Prostate gland (tissue), 2 donors: ENCODE data around the gene PRAMEF11. TPM values are rescaled to one million over a fixed set of nuclear protein-coding genes. Genes with fewer than 3 reads are reported as not detected.
"Not testable (repeated sequence)": the region's sequence is repeated elsewhere in the genome, so short reads cannot be mapped to it uniquely, and the experiment has no call there.

ENCODE experiments used
- DNase-seq: peaks from one replicate; pipeline ENCODE4 v3.0.0-alpha.2; 2019; ENCODE audit warnings: low spot score
- H3K27ac ChIP-seq, 2 donors: fragments of 200-600 bp; sonication (generic); 2 replicates each; pipeline ENCODE4 v1.5.1; 2017 to 2019
- H3K27me3 ChIP-seq: fragments of 200-600 bp; sonication (generic); replicated peaks from 2 replicates; pipeline ENCODE4 v1.5.1; 2019; ENCODE audit not compliant: insufficient read depth
- H3K36me3 ChIP-seq, 2 donors: fragments of 200-600 bp; sonication (generic); 1 replicate in 1 of 2; 2 replicates in 1 of 2; pipeline versions ENCODE4 v1.5.1 to v1.8.1; 2017 to 2019
- H3K4me1 ChIP-seq: fragments of 200-600 bp; sonication (generic); replicated peaks from 2 replicates; pipeline ENCODE4 v1.5.1; 2019
- H3K4me3 ChIP-seq, 2 donors: fragments of 200-600 bp; sonication (generic); 2 replicates each; pipeline ENCODE4 v1.5.1; 2017 to 2019
- H3K9me3 ChIP-seq: fragments of 200-600 bp; sonication (generic); 2 replicates; pipeline ENCODE4 v1.5.1; 2017
- POLR2A ChIP-seq: fragments of 450-650 bp; IDR thresholded peaks from one replicate; pipeline ENCODE4 v1.6.1; 2016; ENCODE audit warnings: antibody characterized with exemption, mild to moderate bottlenecking
- POLR2AphosphoS5 ChIP-seq: sonication (generic); formaldehyde crosslinking; IDR thresholded peaks from one replicate; pipeline ENCODE4 v1.6.1; 2017; ENCODE audit warnings: antibody characterized with exemption
- WGBS: methylation state at CpG from one replicate; pipeline ENCODE4 v1.1.5; 2018; 5-methylcytosine and 5-hydroxymethylcytosine counted together
- intact Hi-C: fragments of 100-400 bp; cut with DNase I; formaldehyde crosslinking; loops from one replicate; pipeline ENCODE4 v1.14.2; 2022
- total RNA-seq, 2 donors: library from RNA; depleted of rRNA; stranded (reverse); fragments of >200 nt; gene quantifications; one replicate each; pipeline ENCODE4 v1.1.0, GENCODE V29; 2016
- TF ChIP-seq, protein P1 (sequence below), 4 experiments: fragments of 200-600 bp in 2 of 4; fragments of 450-650 bp in 2 of 4; sonication (generic) in 2 of 4; IDR thresholded peaks; 1 replicate in 3 of 4; 2 replicates in 1 of 4; pipeline ENCODE4 v1.5.1; 2016 to 2019; ENCODE audit warnings: antibody characterized with exemption in 4 of 4, mild to moderate bottlenecking in 2 of 4, moderate library complexity in 2 of 4

PRAMEF11 gene
- total RNA-seq = not detected

GRCh38 chr1:12831310-12831709 is at the start of gene PRAMEF11:
Gene PRAMEF11, minus strand, starts transcription at chr1:12831410. Its CDS starts 2,621 bp downstream, at chr1:12828789.
- H3K36me3 ChIP-seq, H3K27me3 ChIP-seq, H3K4me1 ChIP-seq, H3K27ac ChIP-seq, intact Hi-C loops, H3K4me3 ChIP-seq, DNase-seq, H3K9me3 ChIP-seq: not testable (repeated sequence)
- 61% methylated on average over 3 of the region's 3 CpGs for WGBS

DNA sequence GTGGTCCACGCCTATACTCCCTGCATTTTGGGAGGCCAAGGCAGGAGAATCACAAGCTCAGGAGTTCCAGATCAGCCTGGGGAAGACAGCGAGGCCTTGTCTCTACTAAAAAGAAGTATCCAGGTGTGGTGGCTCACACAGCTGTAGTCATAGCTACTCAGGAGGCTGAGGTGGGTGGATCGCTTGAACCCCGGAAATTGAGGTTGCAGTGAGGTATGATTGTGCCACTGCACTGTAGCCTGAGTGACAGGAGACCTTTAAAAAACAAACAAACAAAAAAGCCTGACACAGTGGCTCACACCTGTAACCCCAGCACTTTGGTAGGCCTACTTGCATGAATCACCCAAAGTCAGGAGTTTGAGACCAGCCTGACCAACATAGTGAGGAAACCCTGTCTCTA is 47.2 kb upstream of the PRAMEF11 start:
- H3K36me3 ChIP-seq, H3K4me1 ChIP-seq, H3K4me3 ChIP-seq, intact Hi-C loops, H3K27ac ChIP-seq, H3K27me3 ChIP-seq, DNase-seq, H3K9me3 ChIP-seq: not testable (repeated sequence)
- WGBS = 91% methylated on average over 3 of the region's 4 CpGs

DNA sequence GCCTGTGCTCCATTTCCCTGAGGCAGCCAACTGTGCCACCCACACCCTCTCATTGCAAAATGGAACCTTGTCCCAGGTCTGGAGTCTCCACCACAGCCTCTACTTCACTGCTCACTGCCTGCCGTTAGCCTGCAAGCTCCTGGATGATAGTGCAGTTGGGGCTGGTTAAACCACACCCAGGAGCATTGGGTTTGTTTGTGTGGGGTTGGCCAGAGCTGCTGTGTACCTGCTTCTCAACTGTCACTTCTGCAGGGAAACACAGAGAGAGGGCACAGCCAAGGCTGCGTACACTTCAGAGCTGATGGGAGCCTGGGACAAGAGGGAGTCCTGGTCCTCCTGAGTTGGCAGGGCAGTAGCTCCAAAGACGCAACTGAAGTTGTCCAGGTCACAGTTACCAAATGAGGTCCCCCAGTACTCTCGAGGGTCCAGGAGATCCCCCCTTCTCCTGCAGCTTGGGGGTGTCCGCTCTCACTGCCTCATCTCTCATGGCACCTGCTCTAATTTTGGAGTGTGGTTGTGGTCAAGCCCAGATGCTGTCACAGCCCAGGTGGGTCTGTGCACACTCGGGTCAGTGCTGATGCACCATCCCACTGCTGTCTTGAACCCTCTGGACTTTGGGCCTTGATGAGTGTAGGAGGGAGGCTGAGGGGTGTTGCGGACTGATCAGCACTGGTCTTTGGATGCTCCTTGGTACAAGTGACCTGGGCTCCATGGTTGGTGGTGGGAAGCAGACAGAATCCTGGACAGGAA is 32.1 kb upstream of the PRAMEF11 start:
- H3K9me3 ChIP-seq, DNase-seq, H3K36me3 ChIP-seq, H3K4me1 ChIP-seq, H3K27ac ChIP-seq, H3K27me3 ChIP-seq, intact Hi-C loops, H3K4me3 ChIP-seq: not testable (repeated sequence)
- WGBS = 81% methylated on average over 2 of the region's 7 CpGs

GRCh38 chr1:12856786-12857185 is 25.6 kb upstream of the PRAMEF11 start, which contains the start of gene PRAMEF2:
Gene PRAMEF2, plus strand, starts transcription at chr1:12857086. Its CDS starts 1,924 bp downstream, at chr1:12859010.
- H3K36me3 ChIP-seq, H3K4me1 ChIP-seq, H3K4me3 ChIP-seq, H3K9me3 ChIP-seq, H3K27me3 ChIP-seq, intact Hi-C loops, H3K27ac ChIP-seq, DNase-seq: not testable (repeated sequence)
- WGBS = 72% methylated on average over 2 of the region's 2 CpGs

- Histone ChIP-seq H3K4me3 (no peak overlapping the region), H3K36me3 (no peaks in the 10 kb centered on the region), H3K9me3 (no peaks in the 10 kb centered on the region), H3K27ac (no peak overlapping the region), H3K4me1 (no peaks in the 10 kb centered on the region), H3K27me3 (no peaks in the 10 kb centered on the region)
- DNase-seq = no peak
- intact Hi-C loops = no loop called here
- no peak for TF ChIP-seq POLR2A
- TF ChIP-seq, protein P1, sequence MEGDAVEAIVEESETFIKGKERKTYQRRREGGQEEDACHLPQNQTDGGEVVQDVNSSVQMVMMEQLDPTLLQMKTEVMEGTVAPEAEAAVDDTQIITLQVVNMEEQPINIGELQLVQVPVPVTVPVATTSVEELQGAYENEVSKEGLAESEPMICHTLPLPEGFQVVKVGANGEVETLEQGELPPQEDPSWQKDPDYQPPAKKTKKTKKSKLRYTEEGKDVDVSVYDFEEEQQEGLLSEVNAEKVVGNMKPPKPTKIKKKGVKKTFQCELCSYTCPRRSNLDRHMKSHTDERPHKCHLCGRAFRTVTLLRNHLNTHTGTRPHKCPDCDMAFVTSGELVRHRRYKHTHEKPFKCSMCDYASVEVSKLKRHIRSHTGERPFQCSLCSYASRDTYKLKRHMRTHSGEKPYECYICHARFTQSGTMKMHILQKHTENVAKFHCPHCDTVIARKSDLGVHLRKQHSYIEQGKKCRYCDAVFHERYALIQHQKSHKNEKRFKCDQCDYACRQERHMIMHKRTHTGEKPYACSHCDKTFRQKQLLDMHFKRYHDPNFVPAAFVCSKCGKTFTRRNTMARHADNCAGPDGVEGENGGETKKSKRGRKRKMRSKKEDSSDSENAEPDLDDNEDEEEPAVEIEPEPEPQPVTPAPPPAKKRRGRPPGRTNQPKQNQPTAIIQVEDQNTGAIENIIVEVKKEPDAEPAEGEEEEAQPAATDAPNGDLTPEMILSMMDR (IDR thresholded peaks at IDR 0.05) = no peak
- no peak for TF ChIP-seq POLR2AphosphoS5
- 67% methylated on average over 4 of the region's 4 CpGs for WGBS
Measured at GRCh38 chr1:12851779-12852178, 20.6 kb upstream of the PRAMEF11 start.

DNA sequence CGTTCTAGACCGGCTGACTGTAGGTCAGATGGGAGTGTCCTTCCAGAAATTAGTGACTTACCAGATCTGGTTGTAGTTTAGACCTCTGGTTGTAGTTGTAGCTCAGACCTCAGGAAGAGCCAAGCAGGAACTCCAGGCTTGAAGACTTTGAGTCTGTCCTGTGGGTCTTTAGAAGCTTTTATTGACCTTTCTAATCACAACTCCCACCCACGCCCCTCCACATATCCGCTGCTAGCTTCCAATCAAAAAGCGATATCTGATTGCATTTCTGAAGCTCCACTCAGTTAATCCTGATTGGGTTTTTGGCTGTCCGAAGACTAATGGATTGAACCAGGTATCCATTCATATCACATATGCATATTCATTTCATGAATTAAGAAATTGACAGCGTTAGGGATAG is 17.4 kb upstream of the PRAMEF11 start, which contains the start of gene HNRNPCL1:
Gene HNRNPCL1, minus strand, starts transcription at position 101 of the 400 bp plus-strand sequence. CDS start 431 bp downstream, outside the sequence.
- H3K4me3 ChIP-seq, H3K27ac ChIP-seq, DNase-seq, H3K36me3 ChIP-seq, H3K9me3 ChIP-seq, H3K27me3 ChIP-seq, intact Hi-C loops, H3K4me1 ChIP-seq: not testable (repeated sequence)
- 91% methylated on average over 7 of the region's 7 CpGs for WGBS

DNA sequence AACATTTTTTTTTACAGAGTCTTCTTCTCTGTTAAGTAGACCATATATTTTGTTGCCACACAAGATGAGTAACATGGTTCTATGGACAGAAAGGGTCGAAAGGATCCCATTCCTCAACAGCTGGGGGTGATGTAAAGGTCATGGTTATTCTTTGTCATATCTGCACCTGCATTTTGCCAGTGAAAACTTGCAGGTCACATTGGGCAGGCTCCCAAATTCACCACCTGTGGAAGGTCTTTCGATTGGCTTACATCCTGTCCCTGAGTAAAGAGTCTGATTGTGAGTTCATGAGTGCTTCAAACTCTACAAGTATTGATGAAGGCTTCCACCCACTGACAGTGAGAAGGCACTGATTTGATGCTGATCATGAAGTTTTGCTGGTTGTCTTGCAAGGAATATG is 2.0 kb upstream of the PRAMEF11 start:
- WGBS = 46% methylated on average over 2 of the region's 2 CpGs
- intact Hi-C loops = not testable (repeated sequence)

GRCh38 chr1:12819061-12819460 is 12.1 kb downstream of the PRAMEF11 start:
- H3K27ac ChIP-seq, H3K9me3 ChIP-seq, DNase-seq, intact Hi-C loops, H3K4me1 ChIP-seq, H3K27me3 ChIP-seq, H3K36me3 ChIP-seq, H3K4me3 ChIP-seq: not testable (repeated sequence)
- 63% methylated on average over 6 of the region's 6 CpGs for whole genome bisulfite sequencing

More for the DNA sequence above, 2.0 kb upstream of the PRAMEF11 start:
- H3K36me3 ChIP-seq, H3K27ac ChIP-seq, H3K4me1 ChIP-seq, H3K27me3 ChIP-seq, H3K9me3 ChIP-seq, DNase-seq, H3K4me3 ChIP-seq: not testable (repeated sequence)
